Smooth muscle cell (in vitro differentiated cells): ENCODE results near the gene LRFN2. TPM values are rescaled to one million over a fixed set of nuclear protein-coding genes. Genes with fewer than 3 reads are reported as not detected.

Experiments used
- DNase-seq: peaks from one replicate; lab custom pipeline; 2025; ENCODE audit not compliant: unreplicated experiment; lab: John Stamatoyannopoulos, UW
- H2AFZ ChIP-seq: fragments of 200-600 bp; sonication (generic); 2 replicates; pipeline ENCODE4 v1.6.0; 2016; ENCODE audit warnings: antibody characterized with exemption, low read depth, mild to moderate bottlenecking
- H3F3A ChIP-seq: fragments of 200-600 bp; sonication (generic); 2 replicates; pipeline ENCODE4 v1.6.0; 2017; ENCODE audit warnings: antibody characterized with exemption, low read depth
- H3K27ac ChIP-seq: fragments of 200-600 bp; sonication (generic); 2 replicates; pipeline ENCODE4 v1.5.1; 2016; ENCODE audit warnings: low read depth, mild to moderate bottlenecking
- H3K27me3 ChIP-seq: fragments of 200-600 bp; sonication (generic); 2 replicates; pipeline ENCODE4 v1.6.1; 2016; ENCODE audit warnings: low read depth, mild to moderate bottlenecking
- H3K36me3 ChIP-seq: fragments of 200-600 bp; sonication (generic); 2 replicates; pipeline ENCODE4 v1.5.1; 2016; ENCODE audit warnings: low read depth
- H3K4me1 ChIP-seq: fragments of 200-600 bp; sonication (generic); 2 replicates; pipeline ENCODE4 v1.5.1; 2016; ENCODE audit warnings: low read depth
- H3K4me2 ChIP-seq: fragments of 200-600 bp; sonication (generic); 2 replicates; pipeline ENCODE4 v1.6.0; 2016; ENCODE audit warnings: mild to moderate bottlenecking
- H3K4me3 ChIP-seq: fragments of 200-600 bp; sonication (generic); 2 replicates; pipeline ENCODE4 v1.5.1; 2016; ENCODE audit warnings: mild to moderate bottlenecking
- H3K79me2 ChIP-seq: fragments of 200-600 bp; sonication (generic); 2 replicates; pipeline ENCODE4 v1.6.0; 2016; ENCODE audit warnings: low read depth, mild to moderate bottlenecking
- H3K9ac ChIP-seq: fragments of 200-600 bp; sonication (generic); 2 replicates; pipeline ENCODE4 v1.6.0; 2016; ENCODE audit warnings: low read depth
- H3K9me3 ChIP-seq: fragments of 200-600 bp; sonication (generic); replicated peaks from 2 replicates; pipeline ENCODE4 v1.5.1; 2016; ENCODE audit warnings: low read depth
- H4K20me1 ChIP-seq: fragments of 200-600 bp; sonication (generic); 2 replicates; pipeline ENCODE4 v1.6.0; 2016; ENCODE audit warnings: low read depth
- CTCF ChIP-seq: fragments of 200-600 bp; sonication (generic); IDR thresholded peaks from 2 replicates; pipeline ENCODE4 v1.5.1; 2017; ENCODE audit warnings: borderline replicate concordance, mild to moderate bottlenecking, antibody characterized with exemption; ENCODE audit not compliant: insufficient read depth, poor library complexity, severe bottlenecking
- WGBS: methylation state at CpG from one replicate; pipeline ENCODE4 v1.1.7; 2016; ENCODE audit warnings: low lambda C conversion rate; 5-methylcytosine and 5-hydroxymethylcytosine counted together
- polyA plus RNA-seq: library from polyadenylated mRNA; unstranded; fragments of >200 nt; fragmentation: Nextera tagmentation; extraction: Ambion mirVana; gene quantifications from 2 replicates; pipeline ENCODE4 v1.2.1, GENCODE V29; 2016
- total RNA-seq: library from RNA; depleted of rRNA; stranded (reverse); fragments of >200 nt; gene quantifications from 2 replicates; pipeline ENCODE4 v1.2.3, GENCODE V29; 2014

The LRFN2 gene
- total and polyA plus RNA-seq, 2 experiments from 2014 or later: 0.04 to 0.57 TPM

DNA sequence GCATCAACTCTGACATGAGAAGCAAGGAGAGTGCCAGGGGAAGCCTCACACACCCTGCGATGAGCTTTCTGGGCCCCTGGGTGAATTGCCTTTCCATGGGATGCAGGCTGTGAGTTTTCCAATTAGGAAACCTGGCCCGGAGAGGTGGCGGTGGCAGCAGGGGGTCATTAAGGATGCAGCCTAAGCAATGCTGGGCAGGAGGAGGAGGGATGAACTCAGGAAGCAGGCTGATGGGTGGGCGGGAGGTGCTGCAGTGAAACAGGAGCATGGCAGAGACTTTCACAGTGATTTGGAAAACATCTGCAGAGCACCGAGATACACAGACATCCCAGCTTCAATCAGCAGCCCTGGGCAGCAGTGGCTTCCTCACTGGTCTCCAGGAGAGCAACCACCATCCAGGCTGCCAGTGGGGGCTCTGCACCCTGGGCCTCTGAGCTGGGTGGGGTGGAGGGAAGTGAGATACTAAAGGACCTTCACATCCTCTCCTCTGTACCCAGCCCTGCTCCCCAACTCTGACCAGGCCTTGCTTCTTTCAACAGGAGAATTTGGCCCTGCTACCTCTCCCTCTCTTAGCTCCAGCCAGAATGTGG is 44.9 kb downstream of the LRFN2 start:
- no peak for DNase-seq
- H3K27me3 ChIP-seq: peaks cover 41% of the 10 kb centered on the region
- H3K4me3 ChIP-seq: no peak overlapping the region
- H3K9ac ChIP-seq: no peak overlapping the region
- H3K36me3 ChIP-seq: no peaks in the 10 kb centered on the region
- no peak overlapping the region for H3K4me2 ChIP-seq
- no peak overlapping the region for H3K27ac ChIP-seq
- 62% methylated on average over 5 of the region's 5 CpGs for WGBS
- H3K79me2 ChIP-seq: no peaks in the 10 kb centered on the region
- no peaks in the 10 kb centered on the region for H4K20me1 ChIP-seq
- TF ChIP-seq CTCF: no peak
- H3K9me3 ChIP-seq: no peaks in the 10 kb centered on the region
- peaks cover 6% of the 10 kb centered on the region for H3K4me1 ChIP-seq
- H2AFZ ChIP-seq: no peak overlapping the region
- H3F3A ChIP-seq: no peaks in the 10 kb centered on the region

- no peak overlapping the region for H3K4me3 ChIP-seq
- H4K20me1 ChIP-seq: no peaks in the 10 kb centered on the region
- H2AFZ ChIP-seq: no peak overlapping the region
- TF ChIP-seq CTCF: no peak
- no peak overlapping the region for H3K4me2 ChIP-seq
- H3K9me3 ChIP-seq: no peaks in the 10 kb centered on the region
- H3K4me1 ChIP-seq: peaks cover 6% of the 10 kb centered on the region
- WGBS: 71% methylated on average over 9 of the region's 9 CpGs
- no peak overlapping the region for H3K27ac ChIP-seq
- H3K36me3 ChIP-seq: no peaks in the 10 kb centered on the region
- H3K27me3 ChIP-seq: peaks cover 40% of the 10 kb centered on the region
- H3K79me2 ChIP-seq: no peaks in the 10 kb centered on the region
- DNase-seq: no peak
- no peaks in the 10 kb centered on the region for H3F3A ChIP-seq
- no peak overlapping the region for H3K9ac ChIP-seq
Measured at GRCh38 chr6:40541556-40542174, 45.5 kb downstream of the LRFN2 start.

DNA sequence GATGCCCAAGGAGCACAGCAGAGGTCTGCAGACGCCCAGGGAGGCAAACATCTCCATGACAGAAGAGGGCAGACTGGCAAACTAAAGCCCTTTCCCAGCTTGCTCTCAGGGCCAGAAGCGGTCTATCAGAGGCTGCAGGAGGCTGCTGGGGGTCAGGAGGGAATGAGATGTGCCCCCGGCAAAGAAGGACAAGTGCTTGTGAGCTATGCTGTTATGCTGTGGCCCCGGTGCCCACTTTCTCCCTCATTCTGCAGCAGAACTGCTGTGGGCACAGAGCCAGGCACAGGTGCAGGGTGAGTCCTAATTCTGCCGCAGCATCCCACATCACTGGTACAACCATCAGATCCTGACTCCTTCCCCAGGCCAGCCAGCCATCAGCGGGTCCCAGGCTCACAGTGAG is 46.4 kb downstream of the LRFN2 start:
- H2AFZ ChIP-seq: no peak overlapping the region
- H3K36me3 ChIP-seq: no peaks in the 10 kb centered on the region
- peaks cover 32% of the 10 kb centered on the region for H3K27me3 ChIP-seq
- WGBS: 85% methylated on average over 6 of the region's 6 CpGs
- no peak overlapping the region for H3K9ac ChIP-seq
- no peaks in the 10 kb centered on the region for H3K9me3 ChIP-seq
- H3K4me3 ChIP-seq: no peak overlapping the region
- no peaks in the 10 kb centered on the region for H4K20me1 ChIP-seq
- H3K4me2 ChIP-seq: no peak overlapping the region
- no peak for DNase-seq
- H3K79me2 ChIP-seq: no peaks in the 10 kb centered on the region
- H3K27ac ChIP-seq: no peak overlapping the region
- H3K4me1 ChIP-seq: peaks cover 6% of the 10 kb centered on the region
- no peak for TF ChIP-seq CTCF
- H3F3A ChIP-seq: no peaks in the 10 kb centered on the region

DNA sequence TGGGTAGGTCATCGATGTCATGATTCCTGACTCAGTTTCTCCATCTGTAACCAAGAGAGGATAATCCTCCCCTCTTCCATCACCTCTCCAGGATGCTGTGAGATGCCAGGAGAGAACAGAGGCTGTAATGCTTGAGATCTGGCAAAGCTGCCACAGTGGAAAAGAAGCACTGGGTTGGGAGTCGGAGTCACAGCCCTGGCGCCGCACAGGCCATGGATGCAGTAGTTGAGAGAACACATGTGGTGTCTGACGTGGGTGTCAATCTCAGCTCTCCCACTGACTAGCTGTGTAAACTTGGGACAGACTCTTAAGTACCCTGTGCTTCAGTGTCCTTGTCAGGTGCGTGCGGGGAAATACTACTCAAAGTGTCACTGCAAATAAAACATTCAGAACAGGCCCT is 47.3 kb downstream of the LRFN2 start:
- WGBS: 89% methylated on average over 7 of the region's 7 CpGs
- no peak overlapping the region for H3K4me2 ChIP-seq
- no peak overlapping the region for H3K4me3 ChIP-seq
- no peak overlapping the region for H3K27ac ChIP-seq
- TF ChIP-seq CTCF: no peak
- no peaks in the 10 kb centered on the region for H3F3A ChIP-seq
- DNase-seq: no peak
- H3K36me3 ChIP-seq: no peaks in the 10 kb centered on the region
- H3K27me3 ChIP-seq: peaks cover 32% of the 10 kb centered on the region
- no peak overlapping the region for H3K9ac ChIP-seq
- no peaks in the 10 kb centered on the region for H3K79me2 ChIP-seq
- no peaks in the 10 kb centered on the region for H3K9me3 ChIP-seq
- H2AFZ ChIP-seq: no peak overlapping the region
- peaks cover 6% of the 10 kb centered on the region for H3K4me1 ChIP-seq
- no peaks in the 10 kb centered on the region for H4K20me1 ChIP-seq
